Mesenchymal stem cell (in vitro differentiated cells and primary cell): ENCODE data around the gene VN1R5. TPM values are rescaled to one million over a fixed set of nuclear protein-coding genes. Genes with fewer than 3 reads are reported as not detected.
A peak's percentile ranks its signal among the peaks of the same experiment; 100 is the strongest.
"Not testable (repeated sequence)": the region's sequence is repeated elsewhere in the genome, so short reads cannot be mapped to it uniquely, and the experiment has no call there.

ENCODE experiments used
- DNase-seq: peaks from one replicate; pipeline ENCODE4 v3.0.0-alpha.2; 2013
- H2AFZ ChIP-seq: one replicate; pipeline ENCODE4 v1.6.1; 2013; ENCODE audit warnings: low read depth, mild to moderate bottlenecking, control low read depth, inconsistent platforms, low read length, moderate library complexity
- H2AK5ac ChIP-seq: 2 replicates; pipeline ENCODE4 v1.6.1; 2013; ENCODE audit warnings: low read length, moderate library complexity, mild to moderate bottlenecking, inconsistent platforms; ENCODE audit not compliant: severe bottlenecking
- H2BK120ac ChIP-seq: one replicate; pipeline ENCODE4 v1.6.1; 2013; ENCODE audit warnings: low read depth, mild to moderate bottlenecking, inconsistent platforms, low read length, moderate library complexity
- H2BK12ac ChIP-seq, 2 experiments: one replicate each; pipeline ENCODE4 v1.6.1; 2013; ENCODE audit warnings: inconsistent platforms in 2 of 2, low read length in 2 of 2, mild to moderate bottlenecking in 2 of 2, moderate library complexity in 2 of 2, control low read depth in 1 of 2
- H2BK15ac ChIP-seq: one replicate; pipeline ENCODE4 v1.6.1; 2013; ENCODE audit warnings: mild to moderate bottlenecking, low read depth, inconsistent platforms; ENCODE audit not compliant: poor library complexity, severe bottlenecking
- H2BK5ac ChIP-seq: 2 replicates; pipeline ENCODE4 v1.6.1; 2013; ENCODE audit warnings: low read depth, mild to moderate bottlenecking, low read length, control low read depth, inconsistent platforms; ENCODE audit not compliant: poor library complexity, severe bottlenecking
- H3K14ac ChIP-seq, 2 experiments: one replicate each; pipeline ENCODE4 v1.6.1; 2013; ENCODE audit warnings: inconsistent platforms in 2 of 2, low read length in 2 of 2, control low read depth in 1 of 2, mild to moderate bottlenecking in 1 of 2, moderate library complexity in 1 of 2
- H3K18ac ChIP-seq, 2 experiments: one replicate each; pipeline ENCODE4 v1.6.1; 2013; ENCODE audit warnings: inconsistent platforms in 2 of 2, low read length in 2 of 2, control low read depth in 1 of 2, low read depth in 1 of 2, mild to moderate bottlenecking in 1 of 2
- H3K23ac ChIP-seq, 2 experiments: one replicate each; pipeline ENCODE4 v1.6.1; 2013; ENCODE audit warnings: inconsistent platforms in 2 of 2, low read length in 2 of 2, mild to moderate bottlenecking in 2 of 2, moderate library complexity in 2 of 2, control low read depth in 1 of 2
- H3K27ac ChIP-seq: 2 replicates; pipeline ENCODE4 v1.5.1; 2013; ENCODE audit warnings: mild to moderate bottlenecking, moderate library complexity, low read length, control low read depth, inconsistent platforms; ENCODE audit not compliant: poor library complexity, severe bottlenecking
- H3K27me3 ChIP-seq, 2 experiments: 2 replicates each; pipeline versions ENCODE4 v1.6.1 to v1.7.0; 2013; ENCODE audit warnings: low read length in 2 of 2, mild to moderate bottlenecking in 2 of 2, moderate library complexity in 2 of 2, control low read depth in 1 of 2, inconsistent platforms in 1 of 2; ENCODE audit not compliant: control insufficient read depth in 1 of 2, insufficient read depth in 1 of 2
- H3K36me3 ChIP-seq, 2 experiments: 2 replicates each; pipeline versions ENCODE4 v1.6.1 to v1.7.0; 2013; ENCODE audit warnings: low read length in 2 of 2, control low read depth in 1 of 2, inconsistent platforms in 1 of 2, low read depth in 1 of 2, mild to moderate bottlenecking in 1 of 2; ENCODE audit not compliant: insufficient read depth in 2 of 2, control insufficient read depth in 1 of 2
- H3K4ac ChIP-seq, 2 experiments: one replicate each; pipeline ENCODE4 v1.6.1; 2013; ENCODE audit warnings: inconsistent platforms in 2 of 2, low read length in 2 of 2, mild to moderate bottlenecking in 2 of 2, moderate library complexity in 2 of 2, control low read depth in 1 of 2, low read depth in 1 of 2
- H3K4me1 ChIP-seq: 2 replicates; pipeline ENCODE4 v1.6.1; 2013; ENCODE audit warnings: low read depth, low read length, control low read depth; ENCODE audit not compliant: control insufficient read depth, insufficient read depth
- H3K4me2 ChIP-seq: 2 replicates; pipeline ENCODE4 v1.6.1; 2013; ENCODE audit warnings: low read length, mild to moderate bottlenecking, inconsistent platforms; ENCODE audit not compliant: poor library complexity, severe bottlenecking
- H3K4me3 ChIP-seq, 2 experiments: 2 replicates each; pipeline versions ENCODE4 v1.5.1 to v1.7.0; 2013; ENCODE audit warnings: low read length in 2 of 2, mild to moderate bottlenecking in 2 of 2, control low read depth in 1 of 2, low read depth in 1 of 2; ENCODE audit not compliant: insufficient read depth in 1 of 2
- H3K79me1 ChIP-seq: replicated peaks from 2 replicates; pipeline ENCODE4 v1.6.1; 2013; ENCODE audit warnings: mild to moderate bottlenecking, control low read depth, low read length, inconsistent platforms; ENCODE audit not compliant: poor library complexity, severe bottlenecking
- H3K9ac ChIP-seq: 2 replicates; pipeline ENCODE4 v1.7.0; 2013; ENCODE audit warnings: mild to moderate bottlenecking, low read length, moderate library complexity
- H3K9me3 ChIP-seq: 2 replicates; pipeline ENCODE4 v1.7.0; 2013; ENCODE audit warnings: mild to moderate bottlenecking, low read length; ENCODE audit not compliant: control insufficient read depth
- H4K8ac ChIP-seq: one replicate; pipeline ENCODE4 v1.6.1; 2013; ENCODE audit warnings: inconsistent platforms, mild to moderate bottlenecking, low read length, moderate library complexity
- H4K91ac ChIP-seq: one replicate; pipeline ENCODE4 v1.6.1; 2013; ENCODE audit warnings: mild to moderate bottlenecking, low read length, inconsistent platforms
- WGBS: methylation state at CpG from one replicate; pipeline ENCODE4 v1.1.7; 2013; ENCODE audit warnings: mixed read lengths; 5-methylcytosine and 5-hydroxymethylcytosine counted together
- polyA plus RNA-seq, 2 experiments: library from polyadenylated mRNA; stranded (reverse); fragments of 200-250 nt; gene quantifications; one replicate each; pipeline ENCODE4 v1.2.3, GENCODE V29; 2013

VN1R5 gene
- polyA plus RNA-seq (2013, experiment 1 of 2), result not detected
- not detected for polyA plus RNA-seq (2013, experiment 2 of 2)

DNA sequence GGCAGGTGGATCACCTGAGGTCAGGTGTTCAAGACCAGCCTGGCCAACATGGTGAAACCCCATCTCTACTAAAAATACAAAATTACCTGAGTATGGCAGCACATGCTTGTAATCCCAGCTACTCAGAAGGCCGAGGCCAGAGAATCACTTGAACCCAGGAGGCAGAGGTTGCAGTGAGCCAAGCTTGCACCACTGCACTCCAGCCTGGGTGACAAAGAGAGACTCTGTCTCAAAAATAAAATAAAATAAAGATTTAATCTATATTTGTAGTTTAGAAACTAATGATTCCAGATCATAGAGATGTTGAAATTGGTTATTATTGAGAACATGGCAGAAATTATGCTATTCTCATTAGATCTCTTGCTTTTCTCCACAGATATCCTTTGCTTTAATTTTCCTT, at the start of gene VN1R5:
TSS of gene VN1R5 (plus strand) at position 301 of the 400 bp plus-strand sequence.
- not testable (repeated sequence) for H3K36me3 ChIP-seq, H3K4ac ChIP-seq, H3K4me3 ChIP-seq, H2BK15ac ChIP-seq, H3K27ac ChIP-seq, H3K14ac ChIP-seq, H4K91ac ChIP-seq, H2BK5ac ChIP-seq, H2AK5ac ChIP-seq, DNase-seq, H4K8ac ChIP-seq, H2AFZ ChIP-seq, H2BK120ac ChIP-seq, H3K23ac ChIP-seq, H3K18ac ChIP-seq, H3K4me1 ChIP-seq, H3K9ac ChIP-seq, H3K4me2 ChIP-seq, H3K79me1 ChIP-seq, H3K27me3 ChIP-seq, H2BK12ac ChIP-seq
- H3K9me3 ChIP-seq, result peaks cover 27% of the 10 kb centered on the region
- 78% methylated on average over 1 of the region's 1 CpG for WGBS

DNA sequence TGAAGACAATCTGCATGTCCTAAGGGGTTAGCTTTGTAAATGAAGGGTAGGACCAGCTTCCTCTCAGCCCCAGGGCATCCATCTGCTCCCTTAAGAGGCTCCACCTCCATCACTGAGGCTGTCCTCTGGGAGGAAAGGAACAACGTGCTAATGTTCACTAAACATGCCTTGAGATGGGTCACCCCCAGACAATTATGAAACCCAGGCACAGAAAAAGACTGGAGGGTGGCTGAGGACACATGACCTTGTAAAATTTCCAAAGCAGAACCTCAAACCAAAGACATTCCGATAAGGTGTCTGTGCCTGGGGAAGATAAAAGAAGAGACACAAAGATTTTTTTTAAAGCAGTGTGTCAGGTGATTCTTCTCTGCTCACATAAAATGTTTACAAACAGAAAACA, 46.5 kb upstream of the VN1R5 start:
- Histone ChIP-seq H4K91ac (no peak overlapping the region), H2BK120ac (no peak overlapping the region), H2AFZ (no peak overlapping the region), H3K23ac (no peak overlapping the region), H3K14ac (no peak overlapping the region), H2BK12ac (no peak overlapping the region), H3K79me1 (peaks cover 13% of the 10 kb centered on the region), H3K9me3 (peaks cover 7% of the 10 kb centered on the region), H4K8ac (no peak overlapping the region), H3K4me3 (peak overlapping the region in 1 of 2 experiments; percentile 94), H2AK5ac (no peak overlapping the region), H3K4me2 (peak overlapping the region; percentile 36), H2BK15ac (no peak overlapping the region), H3K9ac (peak overlapping the region; percentile 95), H2BK5ac (no peak overlapping the region), H3K18ac (no peak overlapping the region), H3K36me3 (peaks cover 11 to 19% of the 10 kb centered on the region in 2 experiments), H3K4ac (no peak overlapping the region), H3K27ac (no peak overlapping the region), H3K27me3 (no peaks in the 10 kb centered on the region), H3K4me1 (peaks cover 12% of the 10 kb centered on the region)
- peak; percentile 45 for DNase-seq
- 25% methylated on average over 1 of the region's 2 CpGs for WGBS

DNA sequence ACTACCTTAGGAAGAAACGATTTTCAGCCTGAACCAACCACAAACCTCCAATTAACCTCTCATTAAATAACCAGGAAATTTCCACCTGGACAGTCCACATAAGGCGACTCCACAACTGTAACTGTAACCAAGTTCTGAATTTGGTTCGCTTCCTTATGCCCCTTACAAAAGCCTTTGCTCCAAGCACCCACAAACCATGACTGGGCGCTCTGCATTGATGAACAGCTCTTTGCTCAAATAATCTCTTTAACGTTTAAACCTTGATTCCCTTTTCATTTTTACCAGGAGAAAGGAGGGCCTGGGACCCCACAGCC, 45.9 kb upstream of the VN1R5 start:
- H3K27me3 ChIP-seq, result no peaks in the 10 kb centered on the region
- H3K36me3 ChIP-seq, result peaks cover 11 to 16% of the 10 kb centered on the region in 2 experiments
- no peak overlapping the region for H2BK15ac ChIP-seq
- H3K23ac ChIP-seq, result no peak overlapping the region
- H2BK12ac ChIP-seq, result no peak overlapping the region
- 13% methylated on average over 5 of the region's 5 CpGs for whole genome bisulfite sequencing
- H3K79me1 ChIP-seq, result peaks cover 10% of the 10 kb centered on the region
- H3K4me2 ChIP-seq, result peak overlapping the region; percentile 94
- H4K8ac ChIP-seq, result no peak overlapping the region
- H2BK5ac ChIP-seq, result no peak overlapping the region
- peak overlapping the region; percentile 94 for H3K4me3 ChIP-seq
- H3K4me1 ChIP-seq, result peaks cover 12% of the 10 kb centered on the region
- H2BK120ac ChIP-seq, result no peak overlapping the region
- peak overlapping the region; percentile 80 to 82 for H3K18ac ChIP-seq
- H2AK5ac ChIP-seq, result no peak overlapping the region
- no peak overlapping the region for H3K27ac ChIP-seq
- no peak overlapping the region for H4K91ac ChIP-seq
- peak overlapping the region; percentile 7 to 82 for H3K4ac ChIP-seq
- H3K9me3 ChIP-seq, result peaks cover 6% of the 10 kb centered on the region
- no peak for DNase-seq
- no peak overlapping the region for H3K14ac ChIP-seq
- H2AFZ ChIP-seq, result peak overlapping the region; percentile 95
- H3K9ac ChIP-seq, result peak overlapping the region; percentile 95

DNA sequence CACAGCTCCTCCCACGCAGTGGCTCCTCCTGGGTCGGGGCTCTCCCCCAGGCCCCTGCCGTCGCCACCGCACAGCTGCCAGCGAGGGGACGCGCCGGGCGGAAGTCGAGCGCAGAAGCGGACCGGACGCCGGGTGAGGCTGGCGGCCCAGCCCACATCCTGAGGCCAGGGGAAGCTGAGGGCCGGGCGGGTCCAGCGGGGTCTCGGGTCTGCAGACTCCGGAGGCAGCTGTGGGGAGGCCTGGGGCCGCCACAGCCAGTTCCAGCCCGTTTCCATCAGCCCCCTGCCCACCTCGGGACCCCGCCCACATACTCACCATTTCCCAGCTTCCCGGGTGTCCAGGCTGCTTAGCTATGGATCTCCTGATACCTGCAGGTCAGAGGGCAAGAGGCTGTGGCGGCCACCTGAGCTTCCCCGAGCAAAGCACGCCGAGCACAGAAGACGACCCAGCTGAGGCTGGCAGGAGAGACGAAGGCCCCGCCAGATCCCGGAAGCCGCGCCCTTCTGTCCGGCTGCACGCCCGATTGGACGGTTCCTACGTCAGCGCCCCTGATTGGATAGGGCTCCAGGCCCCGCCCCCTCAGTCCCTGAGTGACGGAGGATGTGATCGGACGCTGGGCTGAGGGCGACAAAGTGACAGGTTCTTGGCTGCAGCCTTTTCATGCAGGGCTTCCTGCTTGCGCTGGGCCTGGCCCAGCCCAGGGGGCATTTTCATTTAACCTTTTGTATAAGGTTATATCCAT, 45.3 kb upstream of the VN1R5 start:
- Histone ChIP-seq H3K4me2 (peak overlapping the region; percentile 94), H2AK5ac (no peak overlapping the region), H3K4me3 (peak overlapping the region; percentile 94), H3K18ac (peak overlapping the region; percentile 80 to 82), H3K27me3 (no peaks in the 10 kb centered on the region), H3K9ac (peak overlapping the region; percentile 95), H2BK120ac (no peak overlapping the region), H2AFZ (peak overlapping the region; percentile 95), H2BK12ac (no peak overlapping the region), H3K23ac (no peak overlapping the region), H3K36me3 (peaks cover 11 to 13% of the 10 kb centered on the region in 2 experiments), H3K9me3 (peaks cover 6% of the 10 kb centered on the region), H3K4me1 (peaks cover 12% of the 10 kb centered on the region), H4K8ac (peak overlapping the region; percentile 79), H4K91ac (peak overlapping the region; percentile 7), H2BK15ac (peak overlapping the region; percentile 41), H3K27ac (peak overlapping the region; percentile 64), H3K4ac (peak overlapping the region; percentile 7 to 82), H3K79me1 (peaks cover 8% of the 10 kb centered on the region), H2BK5ac (no peak overlapping the region), H3K14ac (no peak overlapping the region)
- WGBS, result under 1% methylated on average over 48 of the region's 49 CpGs
- DNase-seq, result peak; percentile 93
